Spinal cord (tissue), 10 donors: ENCODE measurements around the gene TRAF7. TPM values are rescaled to one million over a fixed set of nuclear protein-coding genes. Genes with fewer than 3 reads are reported as not detected.
"Not testable (repeated sequence)": the region's sequence is repeated elsewhere in the genome, so short reads cannot be mapped to it uniquely, and the experiment has no call there.

ENCODE experiments used
- DNase-seq, 6 donors: peaks; one replicate each; pipeline versions ENCODE4 v3.0.0 to v3.0.0-alpha.2; 2013 to 2015; ENCODE audit warnings: low spot score in 6 of 6, low read depth in 4 of 6
- H3K27ac ChIP-seq: one replicate; pipeline ENCODE4 v1.5.1; 2013; ENCODE audit warnings: low read depth, low read length, control low read depth
- H3K27me3 ChIP-seq: one replicate; pipeline ENCODE4 v1.6.1; 2013; ENCODE audit warnings: low read length; ENCODE audit not compliant: control insufficient read depth, insufficient read depth
- H3K36me3 ChIP-seq: one replicate; pipeline ENCODE4 v1.6.1; 2013; ENCODE audit warnings: low read length; ENCODE audit not compliant: control insufficient read depth, insufficient read depth
- H3K4me1 ChIP-seq: one replicate; pipeline ENCODE4 v1.6.1; 2013; ENCODE audit warnings: low read length; ENCODE audit not compliant: control insufficient read depth, insufficient read depth
- H3K4me3 ChIP-seq: one replicate; pipeline ENCODE4 v1.5.1; 2013; ENCODE audit warnings: low read depth, low read length, control low read depth
- H3K9me3 ChIP-seq: one replicate; pipeline ENCODE4 v1.6.1; 2013; ENCODE audit warnings: low read length; ENCODE audit not compliant: control insufficient read depth, insufficient read depth
- WGBS: methylation state at CpG from one replicate; pipeline ENCODE4 v1.1.5; 2013; ENCODE audit warnings: missing lambda C conversion rate; ENCODE audit not compliant: insufficient coverage; 5-methylcytosine and 5-hydroxymethylcytosine counted together
- polyA plus RNA-seq, 2 donors: library from polyadenylated mRNA; unstranded; fragments of 120-200 nt; gene quantifications; one replicate each; pipeline ENCODE4 v1.2.1, GENCODE V29; 2013; ENCODE audit not compliant: insufficient read length in 2 of 2
- total RNA-seq, 2 donors: library from RNA; depleted of rRNA in 1 of 2; stranded (reverse); fragments of 120-200 nt in 1 of 2; fragments of >200 nt in 1 of 2; gene quantifications; one replicate each; pipeline versions ENCODE4 v1.2.3 to v1.2.4, GENCODE V29; 2013 to 2014
- donor health status: healthy.

The TRAF7 gene
- total and polyA plus RNA-seq, 4 donors = 20.4 to 62.6 (median 51.4) TPM

DNA sequence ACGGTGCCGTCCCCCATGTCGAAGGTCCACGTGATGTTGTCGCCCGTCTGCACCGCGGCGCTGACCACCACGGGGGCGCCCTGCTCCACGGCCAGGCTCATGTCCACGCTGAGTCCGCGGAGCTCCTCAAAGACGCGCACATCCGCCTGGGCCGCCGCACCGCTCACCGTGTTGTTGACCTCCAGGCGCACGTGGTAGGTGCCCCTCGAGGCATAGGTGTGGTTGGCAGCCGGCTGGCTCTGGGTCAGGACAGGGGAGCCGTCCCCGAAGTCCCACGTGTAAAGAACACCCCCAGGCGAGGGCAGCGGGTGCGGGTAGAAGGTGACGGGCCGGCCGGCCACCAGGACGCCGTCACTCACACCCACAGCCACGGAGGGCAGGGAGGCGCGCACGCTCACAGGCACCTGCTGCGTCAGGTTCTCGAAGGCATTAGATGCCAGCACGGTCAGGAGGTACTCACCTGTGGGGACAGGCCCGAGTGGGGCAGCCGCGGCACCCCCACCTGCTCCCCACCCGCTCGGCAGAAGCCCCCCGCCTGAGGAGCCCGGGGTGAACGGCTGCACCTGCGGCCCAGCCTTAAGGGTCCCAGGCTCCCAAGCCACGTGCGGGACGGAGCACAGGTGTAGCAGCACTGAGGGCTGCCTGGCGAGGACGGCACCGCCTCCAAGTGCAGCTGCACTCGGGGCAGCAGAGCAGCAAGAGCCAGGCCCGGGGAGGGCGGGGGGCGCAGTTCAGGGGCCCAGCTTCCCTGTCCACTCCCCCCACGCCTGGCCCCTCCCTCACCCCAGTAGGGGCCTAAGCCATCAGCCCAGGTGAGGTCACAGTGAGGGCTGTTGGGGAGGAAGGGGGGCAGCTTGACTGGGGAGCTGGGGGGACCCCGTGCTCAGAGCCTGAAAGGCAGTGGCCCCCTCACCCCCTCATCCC, 43.9 kb upstream of the TRAF7 start:
- H3K27me3 ChIP-seq, H3K9me3 ChIP-seq, H3K4me3 ChIP-seq, DNase-seq, H3K4me1 ChIP-seq, H3K27ac ChIP-seq: not testable (repeated sequence)
- H3K36me3 ChIP-seq = peaks cover 97% of the 10 kb centered on the region
- 97% methylated on average over 46 of the region's 65 CpGs for WGBS

DNA sequence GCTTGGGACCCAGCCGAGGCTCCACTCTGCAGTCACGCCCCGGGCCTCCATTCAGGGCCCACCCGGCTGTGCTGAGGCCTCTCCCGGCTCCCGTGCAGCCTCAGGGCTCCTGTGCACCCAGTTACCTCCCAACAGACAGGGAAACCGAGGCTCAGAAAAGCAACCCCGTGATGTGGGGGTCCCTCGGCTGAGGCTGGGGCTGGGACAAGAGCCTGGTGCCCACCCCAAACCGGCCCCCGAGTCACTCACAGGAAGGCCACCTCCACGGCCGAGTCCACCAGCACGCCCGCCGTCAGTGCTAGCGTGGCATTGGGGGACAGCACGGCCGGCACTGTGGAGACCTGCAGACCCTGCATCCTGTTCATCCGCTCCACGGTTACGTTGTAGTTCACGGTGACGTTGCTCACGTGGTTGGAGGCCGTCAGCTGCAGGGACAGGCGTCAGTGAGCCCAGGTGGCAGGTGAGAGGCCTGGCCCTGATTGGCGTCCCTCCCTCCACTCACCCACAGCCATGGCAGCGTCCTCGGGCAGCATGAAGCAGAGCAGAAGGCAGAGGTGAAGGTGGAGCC, 43.0 kb upstream of the TRAF7 start:
- H3K4me3 ChIP-seq, H3K9me3 ChIP-seq, DNase-seq, H3K4me1 ChIP-seq, H3K27me3 ChIP-seq, H3K27ac ChIP-seq: not testable (repeated sequence)
- H3K36me3 ChIP-seq = peaks cover 96% of the 10 kb centered on the region
- 89% methylated on average over 27 of the region's 30 CpGs for WGBS

DNA sequence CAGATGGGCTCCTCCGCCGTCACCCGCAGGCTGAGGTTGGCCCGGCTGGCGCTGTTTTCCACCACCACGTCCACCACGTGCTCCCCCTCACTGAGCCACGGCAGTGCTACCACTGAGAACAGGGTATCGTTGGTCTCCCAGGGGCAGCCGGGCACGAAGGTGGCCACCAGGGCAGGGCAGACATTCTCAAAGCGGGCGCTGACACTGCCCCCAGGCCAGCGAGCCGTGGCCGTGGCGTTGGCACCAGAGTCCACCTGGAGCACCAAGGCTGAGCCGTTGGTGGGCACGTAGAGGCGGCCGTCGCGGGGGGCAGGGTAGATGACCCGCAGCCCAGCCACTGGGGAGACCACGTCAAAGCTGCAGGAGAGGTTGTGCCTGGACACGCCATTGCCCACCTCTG, 41.4 kb upstream of the TRAF7 start:
- H3K27ac ChIP-seq, DNase-seq: not testable (repeated sequence)

DNA sequence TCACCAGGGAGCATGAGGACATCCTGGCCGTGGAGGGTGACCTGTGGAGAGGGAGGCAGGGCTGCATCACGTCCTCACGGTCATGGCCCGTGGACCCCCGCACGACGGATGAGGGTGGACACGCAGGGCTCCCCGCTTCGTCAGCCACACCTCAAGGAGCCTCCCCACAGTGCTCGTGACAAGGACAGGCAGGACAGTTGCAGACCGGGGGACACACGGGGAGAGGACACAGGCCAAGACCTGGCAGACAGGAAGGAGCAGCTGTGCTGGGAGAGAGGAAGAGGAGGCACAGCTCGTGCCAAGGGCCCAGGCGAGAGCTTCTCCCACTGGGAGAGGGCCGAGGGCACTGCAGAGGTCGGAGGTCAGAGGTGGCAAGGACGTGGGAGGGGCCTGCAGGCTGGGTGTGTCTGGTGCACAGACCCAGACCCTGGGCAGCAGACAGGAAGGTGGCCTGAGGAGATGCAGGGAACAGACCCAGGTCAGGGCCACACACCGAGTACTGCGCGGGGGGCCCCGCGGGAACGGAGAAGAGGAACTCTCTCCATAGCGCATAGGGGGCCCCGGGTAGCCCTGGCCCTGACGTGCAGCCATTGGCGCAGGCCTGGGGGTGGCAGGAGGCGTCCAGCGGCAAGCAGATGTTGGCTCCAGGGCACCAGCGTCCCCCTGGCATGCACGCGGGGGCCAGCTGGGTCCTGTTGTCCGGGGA, 40.5 kb upstream of the TRAF7 start:
- H3K36me3 ChIP-seq = peaks cover 78% of the 10 kb centered on the region
- H3K27me3 ChIP-seq, DNase-seq, H3K9me3 ChIP-seq, H3K4me1 ChIP-seq, H3K27ac ChIP-seq, H3K4me3 ChIP-seq: not testable (repeated sequence)
- 86% methylated on average over 12 of the region's 34 CpGs for WGBS

More for the DNA sequence above, 41.4 kb upstream of the TRAF7 start:
- not testable (repeated sequence) for H3K4me1 ChIP-seq, H3K9me3 ChIP-seq, H3K4me3 ChIP-seq, H3K27me3 ChIP-seq
- peaks cover 86% of the 10 kb centered on the region for H3K36me3 ChIP-seq
- WGBS = 96% methylated on average over 24 of the region's 26 CpGs

GRCh38 chr16:2115591-2115973, 40.0 kb upstream of the TRAF7 start:
- DNase-seq = no peak
- H3K36me3 ChIP-seq = peaks cover 72% of the 10 kb centered on the region
- 62% methylated on average over 3 of the region's 13 CpGs for WGBS

DNA sequence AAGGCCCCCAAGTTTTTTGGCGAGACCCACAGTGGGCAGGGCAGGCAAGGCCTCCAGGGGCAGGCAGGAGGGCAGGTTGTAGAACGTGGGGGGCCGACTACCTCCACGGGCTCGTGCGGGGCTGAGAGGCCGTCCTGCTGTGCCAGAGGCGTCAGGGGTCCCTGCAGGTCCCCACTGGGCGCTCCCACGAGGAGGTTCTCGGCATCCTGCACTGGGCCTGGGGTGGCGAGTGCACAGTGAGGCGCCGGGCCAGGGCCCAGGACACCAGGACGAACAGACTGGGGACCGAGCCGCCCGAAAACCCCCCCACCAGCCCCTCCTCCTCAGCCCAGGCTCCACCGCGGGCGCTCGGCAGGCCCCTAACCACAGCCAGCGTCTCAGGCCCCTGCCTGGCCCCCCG, 39.2 kb upstream of the TRAF7 start:
- not testable (repeated sequence) for H3K4me1 ChIP-seq, H3K27ac ChIP-seq, H3K4me3 ChIP-seq, H3K9me3 ChIP-seq, H3K27me3 ChIP-seq, DNase-seq
- H3K36me3 ChIP-seq = peaks cover 64% of the 10 kb centered on the region
- WGBS = 85% methylated on average over 7 of the region's 24 CpGs

More at GRCh38 chr16:2115591-2115973, 40.0 kb upstream of the TRAF7 start:
- H3K9me3 ChIP-seq = no peaks in the 10 kb centered on the region
- no peaks in the 10 kb centered on the region for H3K4me1 ChIP-seq
- no peak overlapping the region for H3K4me3 ChIP-seq
- H3K27ac ChIP-seq = no peak overlapping the region
- H3K27me3 ChIP-seq = no peaks in the 10 kb centered on the region

- not testable (repeated sequence) for H3K4me3 ChIP-seq
- H3K4me1 ChIP-seq = peaks cover 10% of the 10 kb centered on the region
- WGBS = no CpG with 5 or more reads among the region's 25 CpGs
Observed at GRCh38 chr16:2117341-2117740, 38.2 kb upstream of the TRAF7 start.

GRCh38 chr16:2117960-2118722, 37.4 kb upstream of the TRAF7 start:
- not testable (repeated sequence) for H3K9me3 ChIP-seq, H3K27me3 ChIP-seq, H3K4me3 ChIP-seq, H3K27ac ChIP-seq, DNase-seq
- WGBS = 29% methylated on average over 1 of the region's 35 CpGs
- H3K36me3 ChIP-seq = peaks cover 64% of the 10 kb centered on the region
- H3K4me1 ChIP-seq = peaks cover 16% of the 10 kb centered on the region

More at GRCh38 chr16:2117341-2117740, 38.2 kb upstream of the TRAF7 start:
- peaks cover 61% of the 10 kb centered on the region for H3K36me3 ChIP-seq
- H3K27me3 ChIP-seq, DNase-seq, H3K27ac ChIP-seq, H3K9me3 ChIP-seq: not testable (repeated sequence)

DNA sequence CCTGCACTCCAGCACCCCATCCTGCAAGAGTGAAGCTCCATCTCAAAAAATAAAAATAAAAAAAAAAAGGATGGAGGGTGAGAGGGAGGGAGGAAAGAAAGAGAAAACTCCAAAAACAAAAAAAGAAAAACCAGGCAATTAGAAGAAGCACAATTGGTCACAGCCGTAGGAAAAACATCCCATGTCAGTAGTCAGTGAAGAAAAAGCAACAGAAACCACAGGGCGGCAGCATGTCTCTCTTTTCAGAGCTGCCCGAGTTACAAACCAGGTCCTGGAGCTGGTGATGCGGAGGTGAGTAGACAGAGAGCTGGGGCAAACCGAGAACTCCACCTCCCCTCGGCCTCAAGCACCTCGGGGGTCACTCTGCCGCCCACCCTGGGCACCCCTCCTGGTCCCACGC, 34.3 kb upstream of the TRAF7 start:
- H3K4me1 ChIP-seq = peaks cover 46% of the 10 kb centered on the region
- H3K4me3 ChIP-seq = not testable (repeated sequence)
- 6% methylated on average over 2 of the region's 9 CpGs for WGBS

More for the DNA sequence above, 34.3 kb upstream of the TRAF7 start:
- not testable (repeated sequence) for H3K27me3 ChIP-seq, H3K9me3 ChIP-seq, H3K27ac ChIP-seq
- DNase-seq = peak in 2 of 6 donors; percentile 43 to 69
- peaks cover 42% of the 10 kb centered on the region for H3K36me3 ChIP-seq
